Thyroid gland (tissue), 4 donors: ENCODE results near the gene NDP.

ENCODE experiments used
- CTCF ChIP-seq, 6 experiments: fragments of 200-600 bp in 3 of 6; fragments of 450-650 bp in 3 of 6; sonication (generic) in 3 of 6; IDR thresholded peaks; one replicate each; pipeline ENCODE4 v1.5.1; 2016 to 2019; ENCODE audit warnings: antibody characterized with exemption in 6 of 6, mild to moderate bottlenecking in 2 of 6, inconsistent platforms in 1 of 6, moderate library complexity in 1 of 6
- POLR2A ChIP-seq, 2 donors: fragments of 450-650 bp; IDR thresholded peaks; one replicate each; pipeline ENCODE4 v1.6.1; 2017; ENCODE audit warnings: antibody characterized with exemption in 2 of 2, mild to moderate bottlenecking in 2 of 2, moderate library complexity in 1 of 2

DNA sequence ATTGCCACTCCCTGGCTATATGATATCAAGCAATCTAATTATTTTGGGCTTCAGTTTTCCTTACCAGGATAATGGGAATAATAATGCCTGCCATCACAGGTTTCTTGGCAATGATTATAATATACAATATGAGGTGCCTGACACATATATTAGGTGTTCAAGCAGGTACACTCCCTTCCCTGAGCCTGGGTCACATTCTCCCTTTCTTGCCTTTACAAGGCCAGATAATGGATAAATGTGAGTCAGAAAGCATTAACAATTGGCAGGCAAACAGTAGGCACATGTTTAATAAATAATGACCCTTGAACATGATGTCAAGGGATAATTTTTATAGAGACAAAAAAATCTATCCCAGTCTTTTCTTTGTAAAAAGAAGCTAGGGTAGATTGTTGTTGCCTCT is 17.2 kb downstream of the NDP start:
- TF ChIP-seq POLR2A (IDR thresholded peaks at IDR 0.05) (no peak), CTCF (IDR thresholded peaks at IDR 0.05) (no peak)
